Trophoblast cell (in vitro differentiated cells and primary cell): ENCODE measurements around the gene MRPL55.

ENCODE experiments used
- DNase-seq, 2 donors: peaks; one replicate each; pipeline ENCODE4 v3.0.0-alpha.2; 2016
- H2AFZ ChIP-seq: 2 replicates; pipeline ENCODE4 v1.6.1; 2013; ENCODE audit warnings: low read length, moderate library complexity, mild to moderate bottlenecking; ENCODE audit not compliant: insufficient read depth, poor library complexity
- H2AK5ac ChIP-seq: 2 replicates; pipeline ENCODE4 v1.6.1; 2013; ENCODE audit warnings: mild to moderate bottlenecking, low read length
- H2BK120ac ChIP-seq: 2 replicates; pipeline ENCODE4 v1.6.1; 2013; ENCODE audit warnings: low read length, mild to moderate bottlenecking, moderate library complexity; ENCODE audit not compliant: insufficient read depth, poor library complexity
- H2BK12ac ChIP-seq: 2 replicates; pipeline ENCODE4 v1.6.1; 2013; ENCODE audit warnings: mild to moderate bottlenecking, low read length, moderate library complexity
- H2BK5ac ChIP-seq: 2 replicates; pipeline ENCODE4 v1.6.1; 2013; ENCODE audit warnings: low read length, low read depth, moderate library complexity, mild to moderate bottlenecking; ENCODE audit not compliant: poor library complexity
- H3K14ac ChIP-seq: 2 replicates; pipeline ENCODE4 v1.6.1; 2013; ENCODE audit warnings: mild to moderate bottlenecking, low read length
- H3K18ac ChIP-seq: 2 replicates; pipeline ENCODE4 v1.6.1; 2013; ENCODE audit warnings: mild to moderate bottlenecking, low read length
- H3K23ac ChIP-seq: 2 replicates; pipeline ENCODE4 v1.6.1; 2013; ENCODE audit warnings: low read length
- H3K27ac ChIP-seq: 2 replicates; pipeline ENCODE4 v1.5.1; 2013; ENCODE audit warnings: low read depth, mild to moderate bottlenecking, inconsistent platforms, low read length, moderate library complexity
- H3K27me3 ChIP-seq: 2 replicates; pipeline ENCODE4 v1.6.1; 2013; ENCODE audit warnings: inconsistent platforms, mild to moderate bottlenecking, low read length, moderate library complexity; ENCODE audit not compliant: insufficient read depth
- H3K36me3 ChIP-seq, 2 experiments: 1 replicate in 1 of 2; 2 replicates in 1 of 2; pipeline ENCODE4 v1.6.1; 2013; ENCODE audit warnings: low read length in 2 of 2, mild to moderate bottlenecking in 2 of 2, moderate library complexity in 1 of 2; ENCODE audit not compliant: insufficient read depth in 2 of 2, control insufficient read depth in 1 of 2
- H3K4ac ChIP-seq: 2 replicates; pipeline ENCODE4 v1.6.1; 2013; ENCODE audit warnings: low read depth, mild to moderate bottlenecking, low read length, moderate library complexity
- H3K4me1 ChIP-seq, 2 experiments: 1 replicate in 1 of 2; 2 replicates in 1 of 2; pipeline ENCODE4 v1.6.1; 2013; ENCODE audit warnings: low read length in 2 of 2, mild to moderate bottlenecking in 2 of 2, moderate library complexity in 1 of 2; ENCODE audit not compliant: insufficient read depth in 2 of 2, control insufficient read depth in 1 of 2
- H3K4me2 ChIP-seq: 2 replicates; pipeline ENCODE4 v1.6.1; 2013; ENCODE audit warnings: inconsistent platforms, mild to moderate bottlenecking, low read length, moderate library complexity
- H3K4me3 ChIP-seq: 2 replicates; pipeline ENCODE4 v1.5.1; 2013; ENCODE audit warnings: mild to moderate bottlenecking, low read depth, low read length, inconsistent platforms
- H3K79me1 ChIP-seq: one replicate; pipeline ENCODE4 v1.6.1; 2013; ENCODE audit warnings: low read length
- H3K79me2 ChIP-seq: 2 replicates; pipeline ENCODE4 v1.6.1; 2013; ENCODE audit warnings: low read length, mild to moderate bottlenecking; ENCODE audit not compliant: control insufficient read depth, insufficient read depth, poor library complexity
- H3K9ac ChIP-seq: 2 replicates; pipeline ENCODE4 v1.6.1; 2013; ENCODE audit warnings: mild to moderate bottlenecking, low read length
- H3K9me3 ChIP-seq: 2 replicates; pipeline ENCODE4 v1.6.1; 2013; ENCODE audit warnings: low read depth, mild to moderate bottlenecking, control low read depth, inconsistent platforms, low read length; ENCODE audit not compliant: insufficient read depth
- H4K12ac ChIP-seq: 2 replicates; pipeline ENCODE4 v1.6.1; 2013; ENCODE audit warnings: low read depth, mild to moderate bottlenecking, low read length, moderate library complexity
- H4K8ac ChIP-seq: 2 replicates; pipeline ENCODE4 v1.6.1; 2013; ENCODE audit warnings: low read depth, mild to moderate bottlenecking, low read length, moderate library complexity
- H4K91ac ChIP-seq: one replicate; pipeline ENCODE4 v1.6.1; 2013; ENCODE audit warnings: low read depth, mild to moderate bottlenecking, low read length, moderate library complexity
- WGBS: extraction: QIAGEN DNeasy Blood & Tissue Kit; methylation state at CpG from one replicate; pipeline ENCODE4 v1.1.7; 2013; ENCODE audit warnings: missing lambda C conversion rate; ENCODE audit not compliant: insufficient read length, insufficient coverage; ENCODE audit errors: extremely low coverage; 5-methylcytosine and 5-hydroxymethylcytosine counted together

MRPL55 gene

GRCh38 chr1:228120351-228120750 is 11.3 kb upstream of the MRPL55 start:
- Histone ChIP-seq H3K79me1 (no peaks in the 10 kb centered on the region), H4K12ac (no peak overlapping the region), H3K27ac (no peak overlapping the region), H4K91ac (no peak overlapping the region), H3K4me2 (no peak overlapping the region), H3K36me3 (no peaks in the 10 kb centered on the region), H4K8ac (no peak overlapping the region), H3K4me1 (no peaks in the 10 kb centered on the region), H3K4ac (no peak overlapping the region), H2BK5ac (no peak overlapping the region), H3K4me3 (no peak overlapping the region), H3K9me3 (no peaks in the 10 kb centered on the region), H3K27me3 (no peaks in the 10 kb centered on the region), H2BK120ac (no peak overlapping the region), H2BK12ac (no peak overlapping the region), H2AFZ (no peak overlapping the region), H3K79me2 (no peaks in the 10 kb centered on the region), H3K23ac (no peak overlapping the region), H3K9ac (no peak overlapping the region), H3K18ac (no peak overlapping the region), H3K14ac (no peak overlapping the region), H2AK5ac (no peak overlapping the region)
- DNase-seq = peak; percentile 27 to 74
- WGBS = no CpG with 5 or more reads among the region's 1 CpG

DNA sequence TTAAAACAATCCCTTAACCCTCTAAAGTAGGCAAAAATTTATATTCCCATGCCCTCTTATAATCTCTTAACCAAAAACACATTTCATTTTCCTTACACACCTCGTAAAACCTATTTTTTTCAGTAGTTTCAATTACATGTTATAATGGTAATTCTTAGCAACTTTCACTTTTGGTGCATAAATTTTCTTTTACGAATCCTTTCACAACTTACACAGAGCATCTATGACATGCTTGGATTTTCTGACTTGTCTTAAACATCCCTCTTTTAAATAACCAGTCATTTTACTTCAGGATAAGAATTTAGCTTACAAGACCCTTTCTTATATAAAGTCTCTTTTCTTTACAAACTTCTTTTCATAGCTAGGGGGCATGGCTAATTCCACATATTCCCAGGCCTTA is 8.9 kb upstream of the MRPL55 start:
- no peak overlapping the region for H3K4ac ChIP-seq
- no peak overlapping the region for H4K91ac ChIP-seq
- H3K14ac ChIP-seq = no peak overlapping the region
- no peak overlapping the region for H2BK5ac ChIP-seq
- no peak overlapping the region for H3K27ac ChIP-seq
- H3K79me1 ChIP-seq = no peaks in the 10 kb centered on the region
- no peaks in the 10 kb centered on the region for H3K36me3 ChIP-seq
- no peak overlapping the region for H3K4me2 ChIP-seq
- H2AFZ ChIP-seq = no peak overlapping the region
- no peak overlapping the region for H3K9ac ChIP-seq
- no peak overlapping the region for H3K23ac ChIP-seq
- no peak overlapping the region for H4K8ac ChIP-seq
- 93% methylated on average over 1 of the region's 2 CpGs for WGBS
- H3K4me3 ChIP-seq = no peak overlapping the region
- no peak overlapping the region for H2AK5ac ChIP-seq
- H2BK120ac ChIP-seq = no peak overlapping the region
- no peak for DNase-seq
- no peak overlapping the region for H3K18ac ChIP-seq
- no peaks in the 10 kb centered on the region for H3K79me2 ChIP-seq
- H3K4me1 ChIP-seq = no peaks in the 10 kb centered on the region
- no peaks in the 10 kb centered on the region for H3K27me3 ChIP-seq
- H3K9me3 ChIP-seq = no peaks in the 10 kb centered on the region
- no peak overlapping the region for H2BK12ac ChIP-seq
- H4K12ac ChIP-seq = no peak overlapping the region

DNA sequence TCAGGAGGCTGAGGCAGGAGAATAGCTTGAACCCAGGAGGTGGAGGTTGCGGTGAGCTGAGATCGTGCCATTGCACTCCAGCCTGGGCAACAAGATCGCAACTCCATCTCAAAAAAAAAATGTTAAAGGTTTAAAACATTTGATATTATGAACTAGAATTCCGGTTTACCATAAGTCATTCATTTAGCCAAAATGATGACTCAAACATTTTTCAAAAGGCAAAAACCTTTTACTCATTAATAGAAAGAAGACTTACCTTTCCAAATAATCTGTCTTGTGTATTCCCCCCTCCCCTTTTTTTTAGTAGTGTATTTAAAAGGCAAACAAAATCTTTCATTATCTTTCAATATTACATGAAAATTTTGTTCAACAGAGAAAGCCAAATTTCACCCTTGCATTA is 8.2 kb upstream of the MRPL55 start:
- H2BK5ac ChIP-seq = no peak overlapping the region
- H3K4me3 ChIP-seq = no peak overlapping the region
- no peak overlapping the region for H3K9ac ChIP-seq
- H3K4ac ChIP-seq = no peak overlapping the region
- H4K91ac ChIP-seq = no peak overlapping the region
- no peak overlapping the region for H4K8ac ChIP-seq
- no peaks in the 10 kb centered on the region for H3K79me1 ChIP-seq
- no peak overlapping the region for H4K12ac ChIP-seq
- H3K27me3 ChIP-seq = no peaks in the 10 kb centered on the region
- H3K9me3 ChIP-seq = no peaks in the 10 kb centered on the region
- no peak overlapping the region for H2BK120ac ChIP-seq
- no peak overlapping the region for H3K23ac ChIP-seq
- H2AK5ac ChIP-seq = no peak overlapping the region
- WGBS = no CpG with 5 or more reads among the region's 4 CpGs
- no peak overlapping the region for H3K27ac ChIP-seq
- no peaks in the 10 kb centered on the region for H3K4me1 ChIP-seq
- DNase-seq = no peak
- no peak overlapping the region for H2BK12ac ChIP-seq
- no peaks in the 10 kb centered on the region for H3K36me3 ChIP-seq
- no peak overlapping the region for H3K4me2 ChIP-seq
- no peak overlapping the region for H3K14ac ChIP-seq
- H3K79me2 ChIP-seq = no peaks in the 10 kb centered on the region
- no peak overlapping the region for H3K18ac ChIP-seq
- no peak overlapping the region for H2AFZ ChIP-seq

DNA sequence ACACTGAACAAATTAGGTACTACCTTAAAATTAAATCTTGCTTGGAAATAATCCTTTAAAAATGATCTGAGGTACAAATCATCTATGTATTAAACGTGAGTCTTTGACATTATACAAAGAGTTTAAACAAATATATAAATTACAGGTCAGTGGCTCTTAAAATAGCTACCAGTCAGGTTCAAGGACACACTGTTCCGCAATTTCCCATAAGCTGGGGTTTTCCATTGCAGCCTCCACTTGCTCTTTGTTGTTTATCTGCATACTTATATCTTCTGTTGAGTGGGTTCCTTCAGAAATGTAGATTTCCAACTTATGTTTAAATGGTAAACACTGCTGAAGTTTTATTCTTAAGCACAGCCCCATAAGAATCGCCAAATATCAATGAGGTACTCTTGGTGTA is 5.7 kb upstream of the MRPL55 start:
- no peak overlapping the region for H2BK5ac ChIP-seq
- DNase-seq = no peak
- no peaks in the 10 kb centered on the region for H3K36me3 ChIP-seq
- no peak overlapping the region for H3K23ac ChIP-seq
- H2BK120ac ChIP-seq = no peak overlapping the region
- H3K9me3 ChIP-seq = no peaks in the 10 kb centered on the region
- H2BK12ac ChIP-seq = no peak overlapping the region
- no peak overlapping the region for H2AFZ ChIP-seq
- WGBS = no CpG with 5 or more reads among the region's 3 CpGs
- no peak overlapping the region for H3K4ac ChIP-seq
- H3K14ac ChIP-seq = no peak overlapping the region
- no peak overlapping the region for H3K4me3 ChIP-seq
- H3K27ac ChIP-seq = no peak overlapping the region
- H3K27me3 ChIP-seq = no peaks in the 10 kb centered on the region
- H3K4me1 ChIP-seq = peaks cover 1 to 4% of the 10 kb centered on the region in 2 experiments
- no peak overlapping the region for H4K8ac ChIP-seq
- no peak overlapping the region for H3K9ac ChIP-seq
- no peak overlapping the region for H3K18ac ChIP-seq
- H4K12ac ChIP-seq = no peak overlapping the region
- peaks cover under 1% of the 10 kb centered on the region for H3K79me2 ChIP-seq
- H3K79me1 ChIP-seq = peaks cover 2% of the 10 kb centered on the region
- no peak overlapping the region for H4K91ac ChIP-seq
- no peak overlapping the region for H2AK5ac ChIP-seq
- H3K4me2 ChIP-seq = no peak overlapping the region
